Lung (tissue), 16 donors: ENCODE data around the gene ALDH16A1. TPM values are rescaled to one million over a fixed set of nuclear protein-coding genes. Genes with fewer than 3 reads are reported as not detected.

Experiments
- ATAC-seq: fragments of 200-7000 bp; cut with Tn5 transposase; one replicate; pipeline ENCODE4 v1.9.1; 2020; ENCODE audit warnings: moderate number of reproducible peaks; ENCODE audit not compliant: insufficient read depth, low FRiP score
- DNase-seq, 3 donors: peaks; one replicate each; pipeline ENCODE4 v3.0.0-alpha.2; 2013 to 2017
- H3K27ac ChIP-seq, 2 donors: one replicate each; pipeline ENCODE4 v1.5.1; 2013; ENCODE audit warnings: mild to moderate bottlenecking in 2 of 2, moderate library complexity in 2 of 2, control low read depth in 1 of 2, inconsistent platforms in 1 of 2, low read depth in 1 of 2, low read length in 1 of 2
- H3K27me3 ChIP-seq, 3 donors: one replicate each; pipeline ENCODE4 v1.5.1; 2013; ENCODE audit warnings: low read length in 2 of 3; ENCODE audit not compliant: control insufficient read depth in 3 of 3, insufficient read depth in 3 of 3
- H3K36me3 ChIP-seq, 4 donors: one replicate each; pipeline ENCODE4 v1.5.1; 2013; ENCODE audit warnings: low read length in 4 of 4, mild to moderate bottlenecking in 1 of 4, moderate library complexity in 1 of 4; ENCODE audit not compliant: control insufficient read depth in 4 of 4, insufficient read depth in 4 of 4
- H3K4me1 ChIP-seq, 5 donors: one replicate each; pipeline ENCODE4 v1.5.1; 2013; ENCODE audit warnings: low read length in 5 of 5, mild to moderate bottlenecking in 2 of 5, moderate library complexity in 1 of 5; ENCODE audit not compliant: control insufficient read depth in 5 of 5, insufficient read depth in 5 of 5
- H3K4me3 ChIP-seq: one replicate; pipeline ENCODE4 v1.5.1; 2013; ENCODE audit warnings: mild to moderate bottlenecking, control low read depth, moderate library complexity
- H3K9ac ChIP-seq, 2 donors: one replicate each; pipeline ENCODE4 v1.5.1; 2013; ENCODE audit warnings: low read length in 2 of 2, control low read depth in 1 of 2; ENCODE audit not compliant: insufficient read depth in 1 of 2
- H3K9me3 ChIP-seq, 4 donors: one replicate each; pipeline ENCODE4 v1.5.1; 2013; ENCODE audit warnings: low read length in 3 of 4, mild to moderate bottlenecking in 1 of 4, moderate library complexity in 1 of 4; ENCODE audit not compliant: control insufficient read depth in 4 of 4, insufficient read depth in 3 of 4
- WGBS, 2 donors: extraction: QIAGEN DNeasy Blood & Tissue Kit; methylation state at CpG; one replicate each; pipeline ENCODE4 v1.1.7; 2013; 5-methylcytosine and 5-hydroxymethylcytosine counted together
- long read RNA-seq, 5 donors: transcript quantifications; one replicate each; lab custom pipeline, GENCODE V29; 2026
- polyA plus RNA-seq, 2 donors: library from polyadenylated mRNA; stranded (reverse); fragments of 200-250 nt; gene quantifications; one replicate each; pipeline ENCODE4 v1.2.1, GENCODE V29; 2013
- total RNA-seq, 2 donors: library from RNA; depleted of rRNA in 1 of 2; stranded (reverse); fragments of >200 nt in 1 of 2; gene quantifications; one replicate each; pipeline ENCODE4 v1.2.1, GENCODE V29; 2014 to 2021
- TF ChIP-seq, protein P1 (sequence below): IDR thresholded peaks from 2 replicates; pipeline ENCODE4 v1.5.1; 2012; ENCODE audit warnings: mild to moderate bottlenecking; ENCODE audit errors: control extremely low read depth, extremely low read depth
- donor health status: control.
- donor health status: control.
- donor health status: Bipolar disorder and iron deficiency.
- donor health status: healthy.
- donor health status: DM: yes; HTN: yes; CAD: no.

ALDH16A1 gene
- total RNA-seq (10 to 100 TPM; 21.1 to 53.3 TPM), polyA plus RNA-seq (10 to 100 TPM; 36.1 to 38.7 TPM)
- long read RNA-seq, donor 1, partial matches to known transcripts: 0 of 4 reads
- long read RNA-seq, donor 1, other reads (novel, unspliced or antisense): 0 of 4 reads
- long read RNA-seq, donor 2, partial matches to known transcripts: 0 of 1 reads
- long read RNA-seq, donor 2, other reads (novel, unspliced or antisense): 0 of 1 reads
- long read RNA-seq, donor 3, partial matches to known transcripts: 0 of 3 reads
- long read RNA-seq, donor 3, other reads (novel, unspliced or antisense): 0 of 3 reads
- long read RNA-seq, donor 4, partial matches to known transcripts: 0 of 4 reads
- long read RNA-seq, donor 4, other reads (novel, unspliced or antisense): 0 of 4 reads
- long read RNA-seq, donor 5, transcript ALDH16A1-201 (17 exons, 3,153 nt): major isoform, 6 of 6 reads
- long read RNA-seq, donor 5, partial matches to known transcripts: 0 of 6 reads
- long read RNA-seq, donor 5, other reads (novel, unspliced or antisense): 0 of 6 reads

DNA sequence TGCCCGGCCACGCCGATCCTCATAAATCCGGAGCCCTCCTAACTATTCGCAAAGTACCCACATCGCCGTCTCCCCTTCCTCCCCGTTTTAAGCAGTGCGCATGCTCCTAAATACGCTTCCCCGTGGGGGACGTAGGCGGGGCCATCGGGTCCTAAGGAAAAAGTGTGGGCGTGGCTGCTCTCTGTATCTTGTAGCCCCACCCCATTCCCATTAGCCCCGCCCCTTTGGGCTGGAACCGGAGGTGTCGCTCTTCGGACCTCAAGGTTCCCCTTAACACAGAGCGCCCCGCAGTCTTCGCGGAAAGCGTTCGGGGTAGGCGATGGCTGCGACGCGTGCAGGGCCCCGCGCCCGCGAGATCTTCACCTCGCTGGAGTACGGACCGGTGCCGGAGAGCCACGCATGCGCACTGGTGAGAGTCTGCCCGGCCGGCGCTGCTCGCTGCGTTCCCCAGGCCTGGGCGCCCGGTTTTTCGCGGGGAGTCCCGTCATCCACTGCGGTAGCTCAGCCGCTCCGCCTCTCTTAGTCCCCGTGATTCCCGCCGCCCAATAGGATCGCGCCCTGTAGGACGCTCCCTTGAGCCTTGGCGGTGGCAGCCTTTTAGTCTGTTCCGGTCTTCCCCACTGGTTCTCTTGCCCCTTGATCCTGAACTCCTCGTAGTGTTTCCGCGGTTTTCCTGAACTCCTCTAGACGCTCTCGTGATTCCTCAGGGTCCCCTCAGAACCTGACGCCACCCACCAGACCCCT lies at the start of gene ALDH16A1:
TSS of gene ALDH16A1 (plus strand) at position 213 of the 744 bp plus-strand sequence. CDS start at position 320, 107 bp downstream.
- H3K9ac ChIP-seq: peak within 1 kb of the TSS; percentile 74 to 81
- peaks cover 0 to 13% (median 4%) of the 10 kb centered on the region in 4 donors for H3K36me3 ChIP-seq
- peak within 1 kb of the TSS; percentile 96 for H3K27ac ChIP-seq
- TF ChIP-seq, protein P1, sequence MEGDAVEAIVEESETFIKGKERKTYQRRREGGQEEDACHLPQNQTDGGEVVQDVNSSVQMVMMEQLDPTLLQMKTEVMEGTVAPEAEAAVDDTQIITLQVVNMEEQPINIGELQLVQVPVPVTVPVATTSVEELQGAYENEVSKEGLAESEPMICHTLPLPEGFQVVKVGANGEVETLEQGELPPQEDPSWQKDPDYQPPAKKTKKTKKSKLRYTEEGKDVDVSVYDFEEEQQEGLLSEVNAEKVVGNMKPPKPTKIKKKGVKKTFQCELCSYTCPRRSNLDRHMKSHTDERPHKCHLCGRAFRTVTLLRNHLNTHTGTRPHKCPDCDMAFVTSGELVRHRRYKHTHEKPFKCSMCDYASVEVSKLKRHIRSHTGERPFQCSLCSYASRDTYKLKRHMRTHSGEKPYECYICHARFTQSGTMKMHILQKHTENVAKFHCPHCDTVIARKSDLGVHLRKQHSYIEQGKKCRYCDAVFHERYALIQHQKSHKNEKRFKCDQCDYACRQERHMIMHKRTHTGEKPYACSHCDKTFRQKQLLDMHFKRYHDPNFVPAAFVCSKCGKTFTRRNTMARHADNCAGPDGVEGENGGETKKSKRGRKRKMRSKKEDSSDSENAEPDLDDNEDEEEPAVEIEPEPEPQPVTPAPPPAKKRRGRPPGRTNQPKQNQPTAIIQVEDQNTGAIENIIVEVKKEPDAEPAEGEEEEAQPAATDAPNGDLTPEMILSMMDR: no peak
- H3K9me3 ChIP-seq: no peaks in the 10 kb centered on the region
- peak; percentile 99 for DNase-seq
- peaks cover 0 to 31% (median 5%) of the 10 kb centered on the region in 5 donors for H3K4me1 ChIP-seq
- H3K27me3 ChIP-seq: no peaks in the 10 kb centered on the region
- 0% methylated on average over 60 to 66 of the region's 66 CpGs for WGBS, 2 donors
- ATAC-seq: peak; percentile 91
- peak within 1 kb of the TSS; percentile 64 for H3K4me3 ChIP-seq

DNA sequence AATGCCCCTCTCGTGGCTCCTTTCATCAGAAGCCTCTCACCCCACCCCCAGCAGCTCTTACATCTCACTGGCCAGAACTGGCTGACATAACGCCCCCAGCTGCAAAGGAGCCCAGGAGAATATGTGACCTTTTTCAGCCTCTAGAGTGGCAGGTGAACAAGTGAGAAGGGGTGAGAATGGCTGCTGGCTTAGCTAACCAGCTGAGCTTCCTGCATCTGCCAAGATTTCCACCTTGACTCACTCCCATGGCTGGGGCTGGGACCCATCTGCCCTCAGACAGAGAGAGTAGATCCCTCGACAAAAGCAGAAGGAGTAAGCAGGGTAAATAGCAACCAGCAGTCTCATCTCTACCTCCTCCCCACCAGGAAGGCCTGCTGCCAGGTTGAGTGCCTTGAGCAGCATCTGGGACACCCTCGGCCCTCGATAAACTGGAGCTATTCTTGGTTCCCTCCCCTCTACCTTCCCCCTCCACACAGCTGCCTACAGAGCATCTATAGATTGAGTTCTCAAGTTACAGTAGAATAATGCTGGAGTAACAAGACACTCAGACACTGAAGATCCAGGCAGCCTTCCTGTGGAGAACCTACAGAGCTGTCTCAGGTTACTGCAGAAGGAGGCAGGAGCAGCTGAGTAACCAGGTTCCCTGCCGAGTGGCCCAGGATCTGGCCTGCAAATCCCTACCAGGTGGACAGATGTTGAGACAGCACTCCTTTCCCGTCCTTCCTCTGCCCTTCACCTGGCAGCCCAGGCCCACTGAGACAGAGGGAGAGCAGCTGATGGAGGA lies 49.4 kb upstream of the ALDH16A1 start:
- no peak overlapping the region for H3K4me3 ChIP-seq
- H3K9me3 ChIP-seq: no peaks in the 10 kb centered on the region
- TF ChIP-seq, protein P1: no peak
- no peaks in the 10 kb centered on the region for H3K36me3 ChIP-seq
- no peaks in the 10 kb centered on the region for H3K27me3 ChIP-seq
- no peak overlapping the region for H3K27ac ChIP-seq
- no peaks in the 10 kb centered on the region for H3K4me1 ChIP-seq
- no peak overlapping the region for H3K9ac ChIP-seq
- peak; percentile 27 for ATAC-seq
- 59 to 62% methylated on average over 7 of the region's 7 CpGs for WGBS, 2 donors
- no peak for DNase-seq

DNA sequence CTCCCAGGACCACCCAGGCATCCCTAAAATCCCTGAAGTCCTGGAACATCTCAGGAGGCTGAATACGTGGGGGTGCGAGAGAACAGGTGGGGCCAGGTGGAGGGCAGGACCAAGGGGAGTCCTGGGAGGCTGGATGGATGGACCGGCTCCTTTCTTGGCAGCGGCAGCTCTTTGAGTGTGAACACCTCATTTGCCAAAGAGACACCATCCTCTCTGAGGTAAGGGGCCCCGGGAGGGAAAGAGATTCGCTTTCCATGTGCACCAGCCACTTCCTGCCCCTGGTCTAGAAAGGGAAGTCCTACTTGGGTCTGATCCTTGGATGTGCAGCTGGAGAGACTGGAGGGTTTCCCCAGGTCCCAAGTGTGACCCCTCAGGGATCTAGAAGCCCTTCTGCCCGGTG lies 45.9 kb upstream of the ALDH16A1 start:
- TF ChIP-seq, protein P1: no peak
- DNase-seq (no peak), ATAC-seq (no peak)
- Histone ChIP-seq H3K9me3 (no peaks in the 10 kb centered on the region), H3K9ac (no peak overlapping the region), H3K4me3 (no peak overlapping the region), H3K27ac (no peak overlapping the region), H3K4me1 (peaks cover 0 to 3% (median 0%) of the 10 kb centered on the region in 5 donors), H3K36me3 (no peaks in the 10 kb centered on the region), H3K27me3 (no peaks in the 10 kb centered on the region)
- WGBS, 2 donors: 68 to 72% methylated on average over 7 of the region's 7 CpGs
